Measurements from ENCODE around the gene TTC27.

The TTC27 gene

GRCh38 chr2:32715391-32715841, 87.6 kb downstream of the TTC27 start:
- in situ Hi-C loops (cut with MboI; ENCODE audit: low pct_unique_long_range_greater_than_20kb, low sequenced_read_pairs, unreplicated experiment) = no loop called here
- no peak for TF ChIP-seq CTCF (IDR thresholded peaks at IDR 0.05; ENCODE audit: extremely low read depth, insufficient read depth, missing control alignments)
- DNase-seq (ENCODE audit: low spot score) = peak; percentile 56

- TF ChIP-seq CTCF (IDR thresholded peaks at IDR 0.05; ENCODE audit: extremely low read depth, insufficient read depth, missing control alignments) = no peak
- in situ Hi-C loops (cut with MboI; ENCODE audit: low pct_unique_long_range_greater_than_20kb, low sequenced_read_pairs, unreplicated experiment) = no loop called here
- no peak for DNase-seq (ENCODE audit: low spot score)
Measured at GRCh38 chr2:32715981-32716380, 88.1 kb downstream of the TTC27 start.

GRCh38 chr2:32716598-32716997, 88.7 kb downstream of the TTC27 start:
- TF ChIP-seq CTCF (IDR thresholded peaks at IDR 0.05; ENCODE audit: extremely low read depth, insufficient read depth, missing control alignments) = no peak
- in situ Hi-C loops (cut with MboI; ENCODE audit: low pct_unique_long_range_greater_than_20kb, low sequenced_read_pairs, unreplicated experiment) = no loop called here

GRCh38 chr2:32718752-32719151, 90.9 kb downstream of the TTC27 start:
- no peak for TF ChIP-seq CTCF (IDR thresholded peaks at IDR 0.05; ENCODE audit: extremely low read depth, insufficient read depth, missing control alignments)
- no peak for DNase-seq (ENCODE audit: low spot score)
- in situ Hi-C loops (cut with MboI; ENCODE audit: low pct_unique_long_range_greater_than_20kb, low sequenced_read_pairs, unreplicated experiment) = no loop called here

More at GRCh38 chr2:32716598-32716997, 88.7 kb downstream of the TTC27 start:
- DNase-seq (ENCODE audit: low spot score) = no peak

- in situ Hi-C loops (cut with MboI; ENCODE audit: low pct_unique_long_range_greater_than_20kb, low sequenced_read_pairs, unreplicated experiment) = no loop called here
- no peak for TF ChIP-seq CTCF (IDR thresholded peaks at IDR 0.05; ENCODE audit: extremely low read depth, insufficient read depth, missing control alignments)
- no peak for DNase-seq (ENCODE audit: low spot score)
Measured at GRCh38 chr2:32719430-32719829, 91.6 kb downstream of the TTC27 start.

GRCh38 chr2:32719933-32720716, 92.3 kb downstream of the TTC27 start:
- in situ Hi-C loops (cut with MboI; ENCODE audit: low pct_unique_long_range_greater_than_20kb, low sequenced_read_pairs, unreplicated experiment) = no loop called here
- no peak for DNase-seq (ENCODE audit: low spot score)
- TF ChIP-seq CTCF (IDR thresholded peaks at IDR 0.05; ENCODE audit: extremely low read depth, insufficient read depth, missing control alignments) = no peak

Measured in GM13977 (cell line).